CD4-positive, alpha-beta memory T cell (primary cell): ENCODE results near the gene RCVRN. TPM values are rescaled to one million over a fixed set of nuclear protein-coding genes. Genes with fewer than 3 reads are reported as not detected.
"Not testable (repeated sequence)": the region's sequence is repeated elsewhere in the genome, so short reads cannot be mapped to it uniquely, and the experiment has no call there.

ENCODE experiments used
- CTCF ChIA-PET: fragments of 350-600 bp; sonication (Branson Sonifier 250); formaldehyde crosslinking; loops from one replicate; lab custom pipeline; 2021; ENCODE audit warnings: inconsistent platforms; ENCODE audit not compliant: partially characterized antibody; lab: Charles Lee
- POLR2A ChIA-PET: fragments of 350-600 bp; sonication (Branson Sonifier 250); formaldehyde crosslinking; loops from one replicate; lab custom pipeline; 2021; ENCODE audit not compliant: partially characterized antibody; lab: Charles Lee
- DNase-seq, 5 donors: peaks; one replicate each; pipeline versions ENCODE4 v3.0.0 to v3.0.0-alpha.2; 2020 to 2022; ENCODE audit warnings: mixed read lengths in 1 of 5
- H3K27ac ChIP-seq: one replicate; pipeline ENCODE4 v1.7.0; 2013; ENCODE audit warnings: low read depth, low read length
- H3K27me3 ChIP-seq: 2 replicates; pipeline ENCODE4 v1.7.0; 2013; ENCODE audit warnings: mild to moderate bottlenecking, low read length, moderate library complexity; ENCODE audit not compliant: insufficient read depth
- H3K36me3 ChIP-seq: 2 replicates; pipeline ENCODE4 v1.7.0; 2013; ENCODE audit warnings: mild to moderate bottlenecking, low read length, moderate library complexity; ENCODE audit not compliant: insufficient read depth
- H3K4me1 ChIP-seq: 2 replicates; pipeline ENCODE4 v1.7.0; 2013; ENCODE audit warnings: mild to moderate bottlenecking, low read length, moderate library complexity; ENCODE audit not compliant: insufficient read depth
- H3K4me3 ChIP-seq, 2 donors: one replicate each; pipeline ENCODE4 v1.7.0; 2013; ENCODE audit warnings: low read length in 2 of 2, mild to moderate bottlenecking in 1 of 2
- H3K9me3 ChIP-seq, 2 donors: one replicate each; pipeline ENCODE4 v1.7.0; 2013; ENCODE audit warnings: low read length in 2 of 2, control low read depth in 1 of 2; ENCODE audit not compliant: control insufficient read depth in 1 of 2
- H3K27ac Mint-ChIP-seq, 7 donors: one replicate each; pipeline ENCODE4 v1.8.0; 2020 to 2021; ENCODE audit warnings: mixed read lengths in 7 of 7, mild to moderate bottlenecking in 6 of 7, inconsistent platforms in 3 of 7, moderate library complexity in 3 of 7
- H3K27me3 Mint-ChIP-seq, 2 donors: one replicate each; pipeline ENCODE4 v1.8.0; 2020 to 2021; ENCODE audit warnings: mixed read lengths in 2 of 2
- H3K36me3 Mint-ChIP-seq, 2 donors: one replicate each; pipeline ENCODE4 v1.8.0; 2020 to 2021; ENCODE audit warnings: mixed read lengths in 2 of 2, inconsistent platforms in 1 of 2, mild to moderate bottlenecking in 1 of 2
- H3K4me1 Mint-ChIP-seq, 4 donors: one replicate each; pipeline ENCODE4 v1.8.0; 2020 to 2021; ENCODE audit warnings: mixed read lengths in 4 of 4, mild to moderate bottlenecking in 1 of 4
- H3K4me3 Mint-ChIP-seq, 8 donors: one replicate each; pipeline ENCODE4 v1.8.0; 2020 to 2021; ENCODE audit warnings: mixed read lengths in 8 of 8, mild to moderate bottlenecking in 7 of 8, moderate library complexity in 6 of 8, inconsistent platforms in 3 of 8
- H3K9me3 Mint-ChIP-seq, 8 donors: one replicate each; pipeline ENCODE4 v1.8.0; 2020 to 2021; ENCODE audit warnings: mixed read lengths in 8 of 8, mild to moderate bottlenecking in 5 of 8, inconsistent platforms in 3 of 8, moderate library complexity in 1 of 8
- intact Hi-C: fragments of 100-400 bp; cut with micrococcal nuclease; formaldehyde crosslinking; loops from one replicate; pipeline ENCODE4 v1.15.1; 2023
- polyA plus RNA-seq, 2 donors: library from polyadenylated mRNA; unstranded; fragments of 300-500 nt; fragmentation: Illumina TruSeq; gene quantifications; one replicate each; pipeline ENCODE4 v1.2.3, GENCODE V29; 2021
- total RNA-seq, 2 experiments: library from RNA; stranded (reverse); gene quantifications; one replicate each; pipeline ENCODE4 v1.2.3, GENCODE V29; 2021

RCVRN gene
- total and polyA plus RNA-seq, 4 experiments from 2014 or later = not detected

GRCh38 chr17:9924735-9925191, 19.7 kb upstream of the RCVRN start:
- ChIA-PET CTCF (interaction anchor here (0.7 to 1.7 kb wide), 9 partner anchors 9 to 692 kb away, joined by 3 to 11 read pairs (median 3); no protein-coding TSS in a partner anchor), POLR2A (no interaction called here)
- intact Hi-C loops = loop anchor here (10.0 kb wide), 2 partner anchors 430 to 920 kb away; no protein-coding TSS in a partner anchor
- H3K27ac ChIP-seq = no peak overlapping the region
- H3K9me3 Mint-ChIP-seq = no peaks in the 10 kb centered on the region
- no peak overlapping the region for H3K4me3 Mint-ChIP-seq
- peak overlapping the region in 1 of 7 donors; percentile 82 for H3K27ac Mint-ChIP-seq
- DNase-seq = peak in 4 of 5 donors; percentile 26 to 45 (median 38)
- H3K36me3 Mint-ChIP-seq = no peaks in the 10 kb centered on the region
- no peaks in the 10 kb centered on the region for H3K27me3 ChIP-seq
- no peak overlapping the region for H3K4me3 ChIP-seq
- no peaks in the 10 kb centered on the region for H3K36me3 ChIP-seq
- H3K9me3 ChIP-seq = no peaks in the 10 kb centered on the region
- peaks cover 2 to 6% (median 3%) of the 10 kb centered on the region in 4 donors for H3K4me1 Mint-ChIP-seq
- no peaks in the 10 kb centered on the region for H3K4me1 ChIP-seq
- no peaks in the 10 kb centered on the region for H3K27me3 Mint-ChIP-seq

GRCh38 chr17:9922012-9922848, 17.2 kb upstream of the RCVRN start:
- Mint-ChIP-seq H3K27ac (no peak overlapping the region), H3K4me3 (no peak overlapping the region), H3K4me1 (peaks cover 2 to 6% (median 3%) of the 10 kb centered on the region in 4 donors), H3K27me3 (no peaks in the 10 kb centered on the region), H3K9me3 (no peaks in the 10 kb centered on the region), H3K36me3 (no peaks in the 10 kb centered on the region)
- H3K9me3 ChIP-seq = no peaks in the 10 kb centered on the region
- H3K36me3 ChIP-seq = no peaks in the 10 kb centered on the region
- no peak overlapping the region for H3K27ac ChIP-seq
- POLR2A ChIA-PET = no interaction called here
- no peaks in the 10 kb centered on the region for H3K4me1 ChIP-seq
- CTCF ChIA-PET = interaction anchor here (1.2 kb wide), 1 partner anchor 14 kb away, joined by 3 read pairs; no protein-coding TSS in a partner anchor
- no peaks in the 10 kb centered on the region for H3K27me3 ChIP-seq
- DNase-seq = no peak
- intact Hi-C loops = loop anchor here (10.0 kb wide), 2 partner anchors 433 to 923 kb away; no protein-coding TSS in a partner anchor
- H3K4me3 ChIP-seq = no peak overlapping the region

- CTCF ChIA-PET = interaction anchor here (1.2 kb wide), 1 partner anchor 13 kb away, joined by 3 read pairs; no protein-coding TSS in a partner anchor
- H3K27ac ChIP-seq, H3K4me3 ChIP-seq, POLR2A ChIA-PET, H3K4me3 Mint-ChIP-seq, H3K9me3 Mint-ChIP-seq, H3K36me3 Mint-ChIP-seq, H3K4me1 Mint-ChIP-seq, H3K27me3 ChIP-seq, H3K27ac Mint-ChIP-seq, DNase-seq, H3K36me3 ChIP-seq, H3K4me1 ChIP-seq, H3K9me3 ChIP-seq, H3K27me3 Mint-ChIP-seq: not testable (repeated sequence)
- intact Hi-C loops = loop anchor here (10.0 kb wide), 2 partner anchors 434 to 924 kb away; no protein-coding TSS in a partner anchor
Observed at GRCh38 chr17:9921216-9921615, 16.1 kb upstream of the RCVRN start.

GRCh38 chr17:9918804-9919352, 13.8 kb upstream of the RCVRN start:
- Mint-ChIP-seq H3K4me1 (no peaks in the 10 kb centered on the region), H3K9me3 (no peaks in the 10 kb centered on the region)
- CTCF ChIA-PET = interaction anchor here (3.2 kb wide), 1 partner anchor 10 kb away, joined by 23 read pairs; no protein-coding TSS in a partner anchor

GRCh38 chr17:9918352-9918751, 13.3 kb upstream of the RCVRN start:
- Histone ChIP-seq H3K27ac (no peak overlapping the region), H3K27me3 (no peaks in the 10 kb centered on the region), H3K9me3 (no peaks in the 10 kb centered on the region), H3K4me3 (no peak overlapping the region), H3K36me3 (no peaks in the 10 kb centered on the region), H3K4me1 (no peaks in the 10 kb centered on the region)
- POLR2A ChIA-PET = no interaction called here
- CTCF ChIA-PET = interaction anchor here (3.2 kb wide), 1 partner anchor 10 kb away, joined by 23 read pairs; no protein-coding TSS in a partner anchor
- Mint-ChIP-seq H3K4me1 (no peaks in the 10 kb centered on the region), H3K4me3 (no peak overlapping the region), H3K36me3 (no peaks in the 10 kb centered on the region), H3K27me3 (no peaks in the 10 kb centered on the region), H3K27ac (no peak overlapping the region), H3K9me3 (no peaks in the 10 kb centered on the region)
- intact Hi-C loops = no loop called here
- DNase-seq = no peak

More at GRCh38 chr17:9918804-9919352, 13.8 kb upstream of the RCVRN start:
- no peaks in the 10 kb centered on the region for H3K4me1 ChIP-seq
- POLR2A ChIA-PET = no interaction called here
- no peaks in the 10 kb centered on the region for H3K36me3 Mint-ChIP-seq
- no peak overlapping the region for H3K27ac Mint-ChIP-seq
- no peak overlapping the region for H3K4me3 ChIP-seq
- no peak for DNase-seq
- H3K27me3 Mint-ChIP-seq = no peaks in the 10 kb centered on the region
- intact Hi-C loops = no loop called here
- H3K36me3 ChIP-seq = no peaks in the 10 kb centered on the region
- no peaks in the 10 kb centered on the region for H3K27me3 ChIP-seq
- no peak overlapping the region for H3K27ac ChIP-seq
- no peaks in the 10 kb centered on the region for H3K9me3 ChIP-seq
- H3K4me3 Mint-ChIP-seq = no peak overlapping the region

- H3K4me1 Mint-ChIP-seq = no peaks in the 10 kb centered on the region
Observed at GRCh38 chr17:9917801-9918200, 12.7 kb upstream of the RCVRN start.

DNA sequence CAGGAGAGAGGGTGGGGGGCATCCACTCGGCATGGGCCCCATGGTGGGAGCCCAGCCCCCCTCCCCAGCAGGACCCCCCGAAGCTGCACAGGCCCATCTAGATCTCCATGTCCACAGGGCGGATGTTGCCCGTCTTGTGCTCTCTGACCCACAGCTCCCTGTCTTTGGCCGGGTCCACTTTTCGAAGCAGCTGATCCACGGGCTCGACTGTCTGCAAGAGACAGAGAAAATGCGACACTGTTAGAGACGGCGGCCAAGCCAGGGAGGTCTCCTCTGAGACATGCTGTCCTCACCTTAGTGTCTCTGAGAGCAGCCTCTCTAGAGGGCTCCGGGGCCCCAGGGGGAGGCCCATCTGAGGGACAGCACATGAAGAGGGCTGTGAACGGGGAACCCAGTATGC, 12.1 kb upstream of the RCVRN start:
- no peak overlapping the region for H3K27ac Mint-ChIP-seq
- Histone ChIP-seq H3K4me1 (no peaks in the 10 kb centered on the region), H3K4me3 (no peak overlapping the region), H3K27me3 (no peaks in the 10 kb centered on the region), H3K36me3 (no peaks in the 10 kb centered on the region), H3K27ac (no peak overlapping the region), H3K9me3 (no peaks in the 10 kb centered on the region)
- no peaks in the 10 kb centered on the region for H3K27me3 Mint-ChIP-seq
- intact Hi-C loops = no loop called here
- H3K4me1 Mint-ChIP-seq = no peaks in the 10 kb centered on the region
- H3K4me3 Mint-ChIP-seq = no peak overlapping the region
- ChIA-PET CTCF (interaction anchor here (3.2 kb wide), 1 partner anchor 11 kb away, joined by 23 read pairs; no protein-coding TSS in a partner anchor), POLR2A (no interaction called here)
- no peak for DNase-seq
- no peaks in the 10 kb centered on the region for H3K36me3 Mint-ChIP-seq
- peaks cover 0 to 2% (median 0%) of the 10 kb centered on the region in 8 donors for H3K9me3 Mint-ChIP-seq

More at GRCh38 chr17:9917801-9918200, 12.7 kb upstream of the RCVRN start:
- H3K27me3 ChIP-seq = no peaks in the 10 kb centered on the region
- Mint-ChIP-seq H3K27ac (no peak overlapping the region), H3K9me3 (peaks cover 0 to under 1% (median 0%) of the 10 kb centered on the region in 8 donors), H3K36me3 (no peaks in the 10 kb centered on the region), H3K4me3 (no peak overlapping the region), H3K27me3 (no peaks in the 10 kb centered on the region)
- intact Hi-C loops = no loop called here
- DNase-seq = no peak
- ChIA-PET POLR2A (no interaction called here), CTCF (interaction anchor here (3.2 kb wide), 1 partner anchor 11 kb away, joined by 23 read pairs; no protein-coding TSS in a partner anchor)
- no peaks in the 10 kb centered on the region for H3K9me3 ChIP-seq
- no peaks in the 10 kb centered on the region for H3K36me3 ChIP-seq
- no peaks in the 10 kb centered on the region for H3K4me1 ChIP-seq
- no peak overlapping the region for H3K27ac ChIP-seq
- no peak overlapping the region for H3K4me3 ChIP-seq
